Stromal cell of bone marrow (primary cell): Measurements from ENCODE around the gene CDKAL1.

ENCODE experiments used
- DNase-seq: peaks from one replicate; pipeline ENCODE4 v3.0.0-alpha.2; 2012; ENCODE audit warnings: low read depth

CDKAL1 gene

DNA sequence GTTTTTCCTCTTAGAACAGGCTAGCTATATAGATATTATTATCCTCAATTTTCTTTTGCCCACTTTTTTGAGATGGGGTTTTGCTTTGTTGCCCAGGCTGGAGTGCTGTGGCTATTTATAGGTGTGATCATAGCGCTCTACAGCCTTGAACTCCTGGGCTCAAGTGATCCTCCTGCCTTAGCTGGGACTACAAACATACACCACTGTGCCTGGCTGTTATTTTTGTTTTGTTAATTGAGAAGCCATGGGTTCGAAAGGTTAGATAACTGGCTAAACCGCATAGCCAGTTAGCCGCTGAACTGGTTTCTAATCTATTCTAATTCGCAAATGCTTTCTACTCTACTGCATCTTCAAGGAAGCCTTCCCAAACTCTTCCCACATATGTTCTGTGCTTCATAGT is 425.8 kb downstream of the CDKAL1 start:
- DNase-seq: no peak

DNA sequence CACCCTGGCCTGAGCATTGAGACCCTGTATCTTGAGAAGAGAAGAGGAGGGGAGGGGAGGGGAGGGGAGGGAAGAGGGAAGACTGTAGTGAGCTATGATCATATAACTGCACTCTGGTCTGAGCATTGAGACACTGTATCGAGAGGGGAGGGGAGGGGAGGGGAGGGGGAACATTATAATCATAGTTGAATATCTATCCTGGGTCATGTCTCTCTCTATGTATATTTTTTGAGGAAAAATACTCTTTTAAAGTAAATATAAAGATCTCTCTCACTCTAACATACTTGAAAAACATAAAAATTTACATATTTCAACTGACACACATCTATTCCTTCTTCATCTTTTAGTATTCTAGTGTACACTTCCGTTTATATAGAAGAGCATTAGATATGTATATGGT is 431.0 kb downstream of the CDKAL1 start:
- DNase-seq: no peak

DNA sequence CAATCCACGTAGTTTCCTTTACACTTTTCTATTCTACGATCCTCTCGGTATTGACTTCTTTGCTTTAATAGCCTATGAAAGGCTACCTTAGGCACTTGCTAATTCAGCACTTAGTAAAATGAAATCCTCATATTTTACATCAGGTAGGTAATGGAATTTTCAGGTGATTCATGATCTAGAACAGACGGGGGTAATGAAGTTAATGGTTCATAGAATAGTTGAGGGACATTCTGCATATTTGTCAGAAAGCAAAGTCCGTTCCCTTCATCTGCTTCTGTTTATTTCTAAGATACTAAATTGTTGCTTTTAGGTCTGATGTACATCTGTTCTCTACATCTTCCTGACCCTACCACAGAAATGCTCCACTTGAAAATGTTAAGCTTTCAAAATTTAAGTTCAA is 431.7 kb downstream of the CDKAL1 start:
- DNase-seq: no peak

- DNase-seq: no peak
These were observed 435.3 kb downstream of the CDKAL1 start for GRCh38 chr6:20969551-20969950.

- no peak for DNase-seq
These were observed 442.2 kb downstream of the CDKAL1 start for GRCh38 chr6:20976391-20976918.

GRCh38 chr6:20978151-20978614 is 443.9 kb downstream of the CDKAL1 start:
- peak; percentile 42 for DNase-seq

GRCh38 chr6:20979076-20979475 is 444.8 kb downstream of the CDKAL1 start:
- DNase-seq: no peak

- DNase-seq: no peak
These were observed 449.7 kb downstream of the CDKAL1 start for GRCh38 chr6:20983961-20984360.

DNA sequence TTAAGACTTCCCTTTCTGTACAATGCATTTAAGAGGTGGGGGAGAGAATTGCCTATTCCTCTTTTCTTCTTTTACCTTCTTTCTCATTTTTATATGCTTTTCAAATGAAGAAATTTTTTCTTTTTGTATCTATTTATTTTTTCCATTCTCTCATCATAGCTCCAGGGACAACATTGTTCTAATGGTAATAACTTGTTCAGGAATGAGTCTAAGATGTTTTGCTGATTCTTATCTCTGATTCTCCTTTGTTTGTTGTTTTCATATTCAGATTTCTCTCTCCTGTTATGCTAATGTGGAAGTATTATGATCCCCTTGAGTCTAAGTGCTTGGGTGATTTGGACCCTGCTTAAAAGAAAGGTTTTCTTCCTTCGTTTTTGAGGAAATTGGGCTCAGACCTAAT is 451.6 kb downstream of the CDKAL1 start:
- no peak for DNase-seq

DNA sequence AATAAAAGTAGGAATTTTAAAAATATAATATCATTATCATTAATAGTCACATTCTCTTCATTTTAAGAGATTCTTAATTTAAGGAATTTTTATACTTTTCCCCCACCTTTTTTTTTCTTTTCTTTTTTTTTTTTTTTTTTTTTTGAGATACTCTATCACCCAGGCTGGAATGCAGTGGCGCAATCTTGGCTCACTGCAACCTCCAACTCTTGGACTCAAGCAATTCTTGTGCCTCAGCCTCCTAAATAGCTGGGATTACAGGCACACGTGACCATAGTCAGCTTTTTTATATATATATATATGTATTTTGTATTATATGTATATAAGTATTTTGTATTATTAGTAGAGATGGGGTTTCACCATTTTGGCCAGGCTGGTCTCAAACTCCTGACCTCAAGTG is 457.7 kb downstream of the CDKAL1 start:
- no peak for DNase-seq

DNA sequence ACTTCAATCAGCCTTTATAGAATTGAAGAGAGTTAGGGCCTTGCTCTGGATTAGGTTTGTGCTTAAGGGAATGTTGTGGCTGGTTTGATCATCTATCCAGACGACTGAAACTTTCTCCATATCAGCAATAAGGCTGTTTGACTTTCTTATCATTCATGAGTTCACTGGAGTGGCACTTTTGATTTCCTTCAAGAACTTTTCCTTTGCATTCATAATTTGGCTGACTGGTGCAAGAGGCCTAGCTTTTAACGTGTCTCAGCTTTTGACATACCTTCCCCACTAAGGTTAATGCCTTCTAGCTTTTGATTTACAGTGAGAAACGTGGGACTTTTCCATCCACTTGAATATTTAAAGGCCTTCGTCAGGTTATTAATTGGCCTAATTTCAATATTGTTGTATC is 461.8 kb downstream of the CDKAL1 start:
- no peak for DNase-seq

- DNase-seq: peak; percentile 15
These were observed 463.0 kb downstream of the CDKAL1 start for GRCh38 chr6:20997143-20997769.

DNA sequence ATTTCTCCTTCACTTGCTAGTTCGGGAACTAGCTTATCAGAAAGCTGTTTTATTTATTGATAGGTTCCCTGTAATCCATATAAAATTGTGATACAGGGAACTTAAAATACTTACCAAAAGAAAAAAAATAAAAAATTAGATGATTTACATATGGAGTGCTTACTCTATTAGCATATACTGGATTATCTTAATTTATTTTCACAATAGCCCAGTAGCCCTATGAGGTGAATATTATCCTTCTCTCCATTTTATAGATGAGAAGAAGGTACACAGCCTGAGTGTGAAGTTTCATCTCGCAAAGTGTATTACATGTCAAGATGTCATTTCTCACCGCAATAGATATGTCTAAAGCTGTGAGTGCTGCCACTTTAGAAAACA is 463.5 kb downstream of the CDKAL1 start:
- DNase-seq: no peak

DNA sequence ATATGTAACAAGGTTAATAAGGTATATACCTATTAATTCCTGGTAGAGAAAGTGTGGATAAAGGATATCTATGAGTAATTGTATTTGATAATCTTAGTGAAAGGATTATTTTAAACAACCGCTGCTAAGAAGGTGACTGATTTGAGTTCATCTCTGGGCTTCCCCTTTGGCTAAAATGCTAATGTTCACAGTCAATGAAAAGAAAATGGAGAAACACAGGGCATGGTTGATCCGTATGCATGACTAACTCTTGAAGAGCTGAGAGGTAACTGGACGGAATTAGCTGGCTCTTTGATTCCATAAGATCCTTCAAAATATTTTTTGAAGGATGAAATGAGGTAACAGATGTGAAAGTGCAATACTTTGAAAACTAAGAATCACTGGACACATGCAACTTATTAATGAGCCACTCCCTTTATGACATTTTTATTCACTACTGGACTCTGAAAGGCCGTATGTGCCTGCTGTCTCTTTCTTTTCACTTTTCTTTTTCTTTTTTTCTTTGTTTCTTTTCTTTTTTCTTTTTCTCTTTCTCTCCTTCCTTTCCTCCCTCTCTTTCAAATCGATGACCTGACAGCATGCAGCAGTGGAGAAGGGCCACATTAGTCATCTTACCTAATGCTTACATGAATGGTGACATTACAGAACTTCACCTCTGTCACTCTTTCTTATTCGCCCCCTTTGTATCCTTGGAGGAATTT is 464.6 kb downstream of the CDKAL1 start:
- no peak for DNase-seq

DNA sequence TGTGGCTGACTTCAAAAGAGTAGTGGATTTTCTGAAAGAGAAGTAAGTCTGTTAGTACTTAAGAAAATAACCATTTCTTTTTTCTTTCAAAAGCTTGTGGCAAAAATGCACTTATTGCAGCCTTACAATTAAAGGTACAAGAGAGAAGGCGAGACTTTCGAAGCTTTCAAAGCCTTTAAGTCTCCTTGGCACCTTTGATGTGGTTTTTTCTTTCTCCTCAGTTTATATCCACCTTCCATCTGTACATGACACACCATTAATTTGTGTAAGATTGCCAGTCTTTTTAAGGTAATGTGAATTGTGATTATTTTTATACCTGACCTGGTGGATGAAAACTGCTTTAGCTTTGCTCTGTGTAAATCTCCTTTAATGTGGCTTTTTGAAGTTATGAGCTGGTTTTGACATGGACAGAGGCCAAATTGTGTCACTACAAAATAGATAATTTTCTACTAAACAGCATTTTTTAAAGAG is 466.1 kb downstream of the CDKAL1 start:
- DNase-seq: no peak

- DNase-seq: peak; percentile 35
These were observed 467.5 kb downstream of the CDKAL1 start for GRCh38 chr6:21001736-21002135.

GRCh38 chr6:21003780-21004541 is 469.7 kb downstream of the CDKAL1 start:
- DNase-seq: no peak

DNA sequence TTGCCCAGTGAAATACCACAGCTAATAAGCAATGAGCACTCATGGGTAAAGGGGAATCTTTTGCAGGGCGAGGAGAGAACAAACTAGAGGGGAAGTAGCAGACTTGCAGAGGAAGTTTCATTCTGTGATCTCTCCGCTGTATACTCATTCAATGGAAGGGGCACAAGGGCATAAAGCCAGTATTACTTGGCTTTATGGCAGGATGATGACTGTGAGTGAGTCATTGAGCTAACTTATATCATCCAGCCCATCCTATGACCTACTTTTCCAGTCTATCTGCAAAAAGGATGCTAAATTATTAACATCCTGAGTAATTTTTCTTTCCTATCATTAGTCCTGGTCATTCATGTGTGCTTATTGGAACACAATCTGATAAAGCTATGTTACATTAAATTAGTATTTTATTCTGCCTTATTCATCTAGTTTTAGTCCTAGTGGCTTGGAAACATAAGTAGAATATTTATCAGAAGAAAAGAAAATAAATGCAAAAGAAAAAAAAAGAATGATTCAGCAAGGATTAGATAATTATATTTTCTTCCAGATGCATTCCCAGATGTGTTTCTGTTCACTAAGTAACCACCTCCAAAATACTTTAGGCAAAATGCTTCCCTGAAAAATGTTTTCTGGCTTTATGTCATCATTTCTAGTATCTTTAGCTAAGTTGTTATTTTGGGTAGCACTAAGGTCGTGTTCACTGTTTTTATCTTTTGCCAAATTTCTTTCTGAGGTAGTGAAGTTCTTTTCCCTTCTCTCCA is 471.7 kb downstream of the CDKAL1 start:
- peak; percentile 78 for DNase-seq

DNA sequence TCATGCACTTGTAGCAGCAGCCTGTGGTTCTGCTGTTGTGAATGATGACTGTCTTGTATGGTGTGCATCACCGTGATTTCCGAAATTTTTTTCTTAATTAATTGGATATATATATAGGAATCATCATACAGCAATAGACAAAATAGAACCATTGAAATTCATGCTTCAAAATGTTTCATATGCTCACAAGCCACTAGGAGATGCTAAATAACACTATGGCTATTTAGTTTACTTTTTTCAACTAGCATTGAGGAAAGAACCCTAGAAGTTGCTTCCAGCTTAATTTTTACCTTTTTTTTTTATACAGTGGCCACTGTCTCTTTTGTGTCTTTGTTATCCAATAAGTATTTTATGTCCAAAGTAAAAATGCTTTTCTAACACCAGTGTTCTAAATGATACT is 485.4 kb downstream of the CDKAL1 start:
- DNase-seq: no peak

DNA sequence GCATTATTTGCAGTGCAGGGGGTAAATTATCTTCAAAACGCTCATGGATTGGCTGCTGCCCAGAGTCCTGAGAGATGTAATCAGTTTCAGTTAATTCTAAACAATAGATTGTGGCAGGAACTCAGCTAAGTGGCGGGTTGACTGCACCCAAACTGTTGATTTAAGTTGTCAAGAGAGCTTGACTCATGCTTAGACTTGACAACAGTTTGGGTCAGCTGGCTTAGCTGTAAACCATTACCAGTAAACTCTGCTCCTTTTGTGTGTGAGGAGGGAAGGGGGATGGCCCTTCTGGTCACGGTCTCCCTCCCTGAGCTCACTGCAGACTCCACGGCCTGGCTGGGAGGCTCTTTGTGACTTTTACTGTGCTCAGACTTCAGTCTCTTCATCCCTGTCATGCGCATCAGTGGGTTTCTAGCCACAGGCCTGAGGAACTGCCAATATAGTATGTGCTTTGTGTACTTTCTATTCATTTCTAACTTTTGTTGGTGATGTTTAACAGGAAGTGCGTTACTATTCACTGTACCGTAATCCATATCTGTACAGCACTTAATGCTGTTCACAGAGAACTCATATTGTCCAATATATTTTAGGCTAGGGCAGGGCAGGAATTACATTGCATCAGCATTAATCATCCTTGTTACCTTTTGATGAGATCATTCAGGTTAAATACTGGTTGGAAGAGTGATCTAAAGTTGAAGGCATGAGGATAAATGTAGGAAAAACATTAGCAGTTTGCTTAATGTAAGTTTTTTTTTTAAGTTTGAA is 488.3 kb downstream of the CDKAL1 start:
- peak; percentile 75 for DNase-seq

DNA sequence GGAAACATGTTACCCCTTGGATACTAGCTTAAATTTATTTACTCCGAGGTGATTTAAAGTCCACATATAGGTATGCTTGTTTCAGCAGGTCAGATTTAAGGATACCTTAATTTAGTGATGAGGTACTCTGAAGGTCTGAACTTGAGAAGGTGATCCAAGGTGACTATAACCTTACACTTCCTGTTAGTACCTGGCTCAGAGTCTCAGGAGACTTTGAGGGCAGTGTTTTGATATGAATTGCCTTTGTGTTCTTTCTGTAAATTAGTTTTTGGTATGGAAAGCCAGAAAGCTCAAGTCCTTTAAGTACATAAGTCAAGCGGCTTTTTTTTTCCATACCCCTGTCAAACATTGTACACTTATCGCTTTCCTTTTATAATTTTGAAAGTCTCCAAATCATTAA is 489.0 kb downstream of the CDKAL1 start:
- no peak for DNase-seq
